ENCODE measurements around the gene SNAP29.
A peak's percentile ranks its signal among the peaks of the same experiment; 100 is the strongest.
"Not testable (repeated sequence)": the region's sequence is repeated elsewhere in the genome, so short reads cannot be mapped to it uniquely, and the experiment has no call there.

SNAP29 gene

DNA sequence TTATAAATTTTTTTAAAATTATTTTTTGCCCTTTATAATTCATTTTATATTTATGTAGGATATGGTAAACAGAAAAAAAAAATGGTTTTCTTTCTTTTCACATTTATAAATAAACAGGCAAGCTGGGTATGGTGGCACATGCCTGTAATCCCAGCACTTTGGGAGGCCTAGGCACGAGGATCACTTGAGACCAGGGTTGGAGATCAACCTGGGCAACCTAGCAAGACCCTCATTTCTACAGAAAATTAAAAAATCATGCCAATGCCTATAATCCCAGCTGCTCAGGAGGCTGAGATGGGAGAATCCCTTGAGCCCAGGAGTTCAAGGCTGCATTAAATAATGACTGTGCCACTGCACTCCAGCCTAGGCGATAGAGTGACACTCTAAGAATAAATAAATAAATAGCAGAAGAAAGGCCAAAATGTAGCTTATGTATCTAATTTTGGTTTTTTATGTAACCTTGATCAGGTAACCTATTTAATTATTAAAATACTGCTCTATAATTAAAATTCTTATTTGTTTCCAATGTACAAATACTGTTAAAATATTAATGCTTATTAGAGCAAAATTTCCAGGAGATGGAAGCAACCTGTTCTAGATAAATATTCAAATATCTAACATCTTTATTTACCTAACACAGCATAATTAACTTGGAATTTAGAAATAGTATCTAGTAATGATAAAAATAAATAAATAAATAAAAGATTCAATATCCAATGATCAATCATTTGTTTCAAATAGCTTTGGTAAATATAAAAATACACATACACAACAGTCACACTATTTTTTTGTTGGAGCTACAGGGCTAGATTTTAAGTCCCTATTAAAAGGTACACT is 21.6 kb upstream of the SNAP29 start:
- no peak for DNase-seq

DNA sequence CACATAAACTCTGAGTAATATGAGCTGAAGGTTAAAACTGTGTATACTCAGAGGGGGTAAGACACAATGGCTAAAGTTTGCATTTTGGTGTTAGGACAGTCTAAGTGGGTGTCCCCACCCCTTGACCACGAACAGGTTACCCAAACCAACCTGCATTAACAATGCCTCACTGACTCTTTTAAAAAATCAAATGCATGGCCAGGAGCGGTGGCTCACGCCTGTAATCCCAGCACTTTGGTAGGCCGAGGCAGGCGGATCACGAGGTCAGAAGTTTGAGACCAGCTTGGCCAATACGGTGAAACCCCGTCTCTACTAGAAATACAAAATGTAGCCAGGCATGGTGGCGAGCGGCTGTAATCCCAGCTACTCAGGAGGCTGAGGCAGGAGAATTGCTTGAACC is 19.5 kb upstream of the SNAP29 start:
- not testable (repeated sequence) for DNase-seq

DNA sequence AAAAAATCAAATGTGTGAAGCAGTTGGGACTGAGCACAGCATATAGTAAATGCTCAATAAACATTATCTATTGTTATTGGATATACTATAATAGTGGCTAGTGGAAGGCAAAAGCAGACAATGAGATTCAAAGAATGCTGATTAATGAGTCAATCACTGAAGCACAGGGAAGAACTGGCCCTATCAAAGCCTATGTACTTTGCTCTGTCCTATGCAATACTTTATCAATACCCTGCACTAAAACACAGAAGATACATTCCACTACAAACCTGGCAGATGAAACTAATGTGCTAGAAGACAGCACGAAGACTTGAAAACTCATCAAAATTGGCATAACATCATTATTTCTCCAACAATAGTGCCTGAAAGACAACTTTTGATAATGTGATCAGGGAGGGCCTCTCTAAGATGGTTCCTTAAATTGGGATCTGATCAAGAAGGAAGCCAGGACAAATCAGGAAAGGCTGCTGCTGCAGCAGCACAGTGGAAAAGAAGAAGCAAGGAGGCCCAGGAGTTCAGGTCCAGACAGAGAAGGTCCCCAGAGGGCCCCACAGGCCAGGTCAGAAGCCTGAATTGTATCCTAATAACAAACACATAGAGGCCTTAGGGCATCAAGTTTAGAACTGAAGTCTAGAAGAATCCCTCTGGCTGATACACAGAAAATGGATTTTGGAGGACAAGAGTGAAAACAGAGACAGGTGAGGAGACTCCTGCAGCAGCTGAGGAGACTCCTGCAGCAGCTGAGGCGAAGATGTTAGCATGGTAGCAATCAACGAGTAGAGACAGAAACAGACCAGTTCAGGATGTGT is 18.8 kb upstream of the SNAP29 start:
- DNase-seq: no peak

DNA sequence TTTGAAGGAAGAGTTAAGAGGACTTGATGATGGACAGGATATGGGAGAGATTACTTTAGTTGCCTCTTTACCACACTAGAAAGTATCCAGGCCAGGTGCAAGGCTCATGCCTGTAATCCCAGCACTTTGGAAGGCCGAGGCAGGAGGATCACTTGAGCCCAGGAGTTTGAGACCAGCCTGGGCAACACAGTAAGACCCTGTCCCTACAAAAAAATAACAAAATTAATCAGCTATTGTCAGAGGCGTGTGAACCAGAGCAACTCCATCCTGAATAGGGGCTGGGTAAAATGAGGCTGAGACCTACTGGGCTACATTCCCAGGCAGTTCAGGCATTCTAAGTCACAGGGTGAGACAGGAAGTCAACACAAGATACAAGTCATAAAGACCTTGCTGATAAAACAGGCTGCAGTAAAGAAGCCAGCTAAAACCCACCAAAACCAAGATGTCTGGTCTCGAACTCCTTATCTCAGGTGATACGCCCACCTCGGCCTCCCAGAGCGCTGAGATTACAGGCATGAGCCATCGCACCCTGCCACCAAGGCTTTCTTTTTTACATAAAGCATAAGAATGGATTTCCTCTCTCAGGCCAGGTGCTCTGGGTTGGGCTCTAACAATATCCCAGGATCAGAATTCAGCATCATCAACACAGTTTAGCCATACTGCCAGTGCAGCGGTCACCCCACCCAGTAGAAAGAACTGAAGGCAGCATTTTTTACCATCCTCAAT is 18.0 kb upstream of the SNAP29 start:
- DNase-seq: no peak

DNA sequence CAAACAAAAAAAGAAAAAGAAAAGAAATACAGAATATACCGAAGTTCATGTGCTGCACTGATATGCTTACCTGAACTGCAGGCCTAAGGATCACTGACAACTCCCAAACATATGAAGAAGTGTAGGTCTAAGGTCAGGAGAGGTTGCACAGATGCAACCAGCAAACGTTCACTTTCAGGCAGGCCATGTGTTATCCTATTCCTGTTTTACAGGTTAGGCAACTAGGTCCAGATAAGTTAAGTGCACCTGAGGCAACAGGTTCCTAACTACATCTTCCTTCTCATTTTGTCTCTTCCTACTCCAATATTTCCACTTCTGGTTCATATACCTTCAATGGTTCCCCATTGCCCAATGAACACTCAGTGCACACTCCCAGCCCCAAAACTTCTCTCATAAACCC is 15.3 kb upstream of the SNAP29 start:
- peak; percentile 64 for DNase-seq

DNA sequence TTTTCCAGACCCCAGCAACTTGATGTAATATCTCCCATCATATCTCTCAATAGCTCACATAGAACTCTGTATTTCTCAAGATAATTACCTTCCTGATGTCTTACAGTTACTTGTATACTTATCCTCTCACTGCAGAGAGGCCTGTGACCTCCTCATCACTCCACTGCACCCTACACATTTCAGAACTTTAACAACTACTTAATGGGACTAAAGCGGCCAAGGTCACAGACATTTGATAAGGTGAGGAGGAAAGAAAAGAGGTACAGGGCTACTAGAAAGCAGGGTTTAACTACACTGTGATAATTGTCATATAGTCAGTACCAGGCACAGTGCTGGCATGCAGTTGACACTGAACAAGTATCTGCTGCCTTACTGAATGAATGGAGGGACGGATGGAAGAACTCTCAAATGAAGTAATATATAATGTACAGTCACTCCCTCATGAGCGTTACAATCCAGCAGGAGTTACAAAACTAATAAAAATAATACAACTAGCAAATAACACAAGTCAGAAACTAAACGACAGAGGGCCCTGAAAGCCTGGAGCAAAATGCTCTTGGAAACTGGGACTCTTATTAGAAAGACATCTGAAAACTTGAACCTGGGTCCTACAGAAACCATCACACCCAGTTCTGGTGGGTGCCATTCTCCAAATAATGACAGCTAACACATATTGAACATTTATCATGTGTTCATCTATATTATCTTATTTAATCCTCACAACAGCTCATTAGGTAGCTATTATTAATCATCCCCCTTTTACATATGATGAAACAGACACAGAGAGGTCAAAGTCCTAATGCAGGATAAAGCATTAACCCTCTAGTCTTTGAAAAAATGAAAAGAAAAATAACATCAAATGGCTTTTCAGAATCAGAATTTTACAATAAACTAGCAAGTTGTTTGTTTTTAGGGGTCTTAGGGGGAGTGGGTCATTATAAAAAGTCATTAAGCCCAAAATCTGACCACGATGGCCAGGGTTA is 14.5 kb upstream of the SNAP29 start:
- no peak for DNase-seq

DNA sequence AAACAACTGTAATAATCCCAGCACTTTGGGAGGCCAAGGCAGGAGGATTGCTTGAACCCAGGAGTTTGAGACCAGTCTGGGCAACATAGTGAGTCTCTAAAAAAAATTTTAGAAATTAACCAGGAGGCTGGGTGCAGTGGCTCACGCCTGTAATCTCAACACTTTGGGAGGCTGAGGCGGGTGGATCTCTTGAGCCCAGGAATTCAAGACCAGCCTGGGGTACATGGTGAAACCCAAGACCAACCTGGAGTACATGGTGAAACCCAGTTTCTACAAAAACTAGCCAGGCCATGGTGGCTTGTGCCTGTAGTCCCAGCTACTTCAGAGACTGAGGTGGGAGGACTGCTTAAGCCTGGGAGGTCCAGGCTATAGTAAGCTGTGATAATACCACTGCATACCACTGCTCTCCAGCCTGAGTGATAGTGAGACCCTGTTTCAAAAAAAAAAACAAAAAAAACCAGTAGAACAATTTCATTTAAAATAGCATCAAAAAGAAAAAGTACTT is 11.4 kb upstream of the SNAP29 start:
- no peak for DNase-seq

DNA sequence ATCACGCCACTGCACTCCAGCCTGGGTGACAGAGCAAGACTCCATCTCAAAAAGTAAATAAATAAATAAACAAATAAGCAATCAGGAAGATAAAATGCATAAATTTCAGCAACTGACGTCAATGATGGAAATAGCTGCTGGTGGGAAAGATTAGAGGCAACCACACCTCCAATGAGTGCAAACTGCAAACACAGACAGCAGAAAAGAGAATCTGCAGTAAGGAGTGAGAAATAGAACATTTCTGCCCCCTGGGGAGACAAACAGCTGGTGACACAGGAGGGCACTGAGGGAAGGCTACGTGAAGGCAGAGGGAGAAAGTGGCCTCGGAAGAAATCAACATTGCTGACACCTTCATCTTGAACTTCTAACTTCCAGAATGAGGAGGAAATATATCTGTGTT is 6.7 kb upstream of the SNAP29 start:
- DNase-seq: no peak

DNA sequence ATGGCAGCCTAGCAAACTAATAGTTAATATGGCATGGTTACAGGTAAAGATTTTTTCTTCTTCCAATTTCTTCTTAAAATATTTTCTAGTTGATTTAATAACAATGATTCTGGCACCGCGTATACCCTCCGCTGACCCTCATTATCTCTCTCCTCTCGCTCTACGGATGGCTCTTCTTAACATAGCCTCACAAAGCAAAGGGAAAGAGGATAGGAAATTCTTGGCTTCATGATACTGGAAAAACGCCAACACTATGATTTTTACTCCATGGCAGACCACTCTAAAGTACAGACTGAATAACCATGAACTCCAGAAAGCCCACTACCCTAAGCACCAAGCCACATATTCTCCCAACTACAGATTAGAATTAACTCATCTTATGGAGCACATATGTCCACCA is 6.3 kb upstream of the SNAP29 start:
- no peak for DNase-seq

DNA sequence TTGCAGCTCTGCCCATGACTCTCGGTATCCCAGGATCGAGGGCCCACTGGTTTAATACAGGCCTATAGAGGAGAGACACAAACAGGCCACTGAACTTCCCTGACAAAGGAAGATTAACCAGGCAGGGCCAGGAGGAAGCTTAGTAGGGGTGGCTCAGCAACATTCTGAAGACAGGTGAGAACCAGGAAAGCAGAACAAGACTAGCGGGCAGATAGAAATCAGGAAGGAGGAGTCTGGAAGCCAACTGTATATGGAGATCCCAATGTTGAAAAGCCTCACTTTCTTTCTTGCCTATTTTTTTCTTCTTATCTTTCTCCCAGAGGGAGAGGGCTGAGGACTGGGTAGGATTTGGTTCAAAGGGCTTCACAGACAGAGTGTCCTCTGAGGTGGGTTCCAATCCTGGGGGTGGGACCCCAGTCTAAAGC is 5.6 kb upstream of the SNAP29 start:
- no peak for DNase-seq

DNA sequence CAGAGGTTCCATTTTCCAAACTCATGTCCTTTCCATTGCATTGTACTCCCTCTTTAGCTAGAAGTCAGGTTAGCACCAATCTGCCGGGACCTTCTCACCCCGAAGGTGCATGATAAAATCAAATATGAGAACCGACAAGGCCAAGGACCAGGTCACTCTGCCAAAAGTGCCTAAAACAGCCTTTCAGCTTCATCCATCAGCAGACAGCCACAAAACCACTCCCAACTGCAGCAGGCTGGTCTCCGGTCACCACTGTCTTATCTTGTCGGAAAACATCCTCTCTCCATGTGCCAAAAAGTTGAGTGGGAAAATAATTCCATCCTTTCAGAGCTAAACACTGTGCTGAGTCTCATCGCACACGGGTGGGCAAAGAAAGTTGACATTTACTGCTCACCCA is 1.6 kb upstream of the SNAP29 start:
- DNase-seq: no peak

DNA sequence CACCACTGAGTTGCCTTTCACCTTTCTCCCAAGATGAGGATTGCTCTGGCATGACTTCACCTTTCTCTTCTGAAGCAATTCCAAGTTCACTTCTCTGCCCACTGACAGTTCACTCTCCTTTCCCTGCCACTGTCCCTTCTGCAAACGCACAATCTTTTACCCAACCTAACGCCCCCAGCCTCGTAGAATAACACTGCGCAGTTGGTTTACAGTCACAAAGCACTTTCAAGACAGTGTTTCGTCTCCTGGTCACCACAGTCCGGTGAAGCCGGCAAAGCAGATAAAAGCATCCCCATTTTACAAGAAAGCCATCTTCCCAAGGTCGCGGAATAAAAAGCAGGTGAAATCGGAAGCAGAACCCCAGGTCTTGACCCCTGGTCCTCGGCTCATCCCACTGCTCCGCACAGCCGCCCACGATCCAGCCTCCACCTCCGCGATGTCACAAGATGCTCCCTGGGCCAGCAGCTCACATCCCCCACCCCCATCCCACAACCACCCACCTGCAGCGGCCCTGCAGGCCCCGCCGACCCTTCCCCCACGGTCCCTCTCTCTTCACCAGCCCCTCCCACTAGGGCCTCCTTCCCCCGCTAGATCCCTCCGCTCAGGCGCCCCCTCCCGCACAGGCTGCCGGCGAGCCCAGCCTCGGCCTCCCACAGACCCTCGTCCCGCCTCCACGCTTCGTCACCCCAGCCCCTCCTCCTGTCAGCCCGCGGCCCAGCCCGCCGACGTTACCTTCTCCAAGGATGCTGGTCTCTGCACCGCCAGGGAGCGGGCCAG is 781 bp upstream of the SNAP29 start:
- DNase-seq: peak; percentile 97

DNA sequence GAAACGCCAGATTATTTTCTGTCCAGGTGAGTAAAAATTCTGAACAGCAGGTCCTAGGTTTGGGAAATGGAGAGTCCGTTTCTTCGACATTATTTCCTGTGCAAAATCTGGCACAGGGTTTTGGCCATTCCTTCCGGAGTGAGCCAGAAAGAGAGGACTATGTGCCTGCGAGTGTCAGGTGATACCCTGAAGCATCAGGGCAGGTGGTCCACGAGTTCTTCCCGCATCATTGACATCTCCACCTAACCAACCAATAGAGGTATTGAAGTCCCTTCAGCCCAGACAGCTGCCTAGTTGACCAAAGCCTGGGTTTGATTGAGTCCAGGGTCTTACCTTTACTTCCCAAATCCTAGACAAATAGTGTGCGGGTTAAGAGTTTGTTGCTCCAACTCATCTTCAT is 808 bp downstream of the SNAP29 start:
- no peak for DNase-seq

DNA sequence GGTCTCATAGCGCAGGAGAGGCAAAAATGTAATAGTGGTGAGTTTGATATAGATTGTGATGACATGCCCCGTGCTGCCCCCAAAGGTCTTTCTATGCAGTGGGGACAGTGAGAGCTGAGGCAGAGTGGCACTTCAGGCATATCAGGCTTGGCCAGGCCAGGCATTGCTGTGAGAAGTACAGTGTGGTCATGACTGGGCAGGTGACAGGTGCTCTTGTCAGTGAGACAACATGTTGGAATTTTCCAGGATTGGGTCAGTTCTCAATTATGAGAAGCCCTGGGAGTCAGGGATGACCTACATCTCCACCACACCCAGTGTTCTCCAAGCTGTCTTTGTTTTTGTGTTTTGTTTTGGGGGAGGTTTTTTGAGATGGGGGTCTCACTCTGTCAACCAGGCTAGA is 3.7 kb downstream of the SNAP29 start:
- DNase-seq: no peak

DNA sequence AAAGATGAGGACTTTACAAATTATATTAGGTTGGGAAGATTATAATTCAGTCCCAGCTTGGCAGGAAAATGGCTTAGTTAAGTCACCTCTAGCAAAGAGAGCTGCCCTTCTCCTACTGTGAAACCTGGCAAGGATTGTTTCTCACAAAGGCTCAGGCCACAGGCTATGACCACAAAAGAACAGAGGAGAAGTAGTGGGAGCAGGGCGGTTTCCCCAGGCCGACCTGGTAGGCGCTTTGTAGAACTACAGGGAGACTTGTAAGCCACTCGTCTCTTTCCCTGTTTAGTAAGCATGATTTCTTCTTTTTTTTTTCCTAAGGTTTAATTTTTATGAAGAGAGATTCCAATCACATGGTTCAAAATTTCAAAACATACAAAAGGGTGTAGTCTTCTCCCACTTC is 4.6 kb downstream of the SNAP29 start:
- DNase-seq: no peak

DNA sequence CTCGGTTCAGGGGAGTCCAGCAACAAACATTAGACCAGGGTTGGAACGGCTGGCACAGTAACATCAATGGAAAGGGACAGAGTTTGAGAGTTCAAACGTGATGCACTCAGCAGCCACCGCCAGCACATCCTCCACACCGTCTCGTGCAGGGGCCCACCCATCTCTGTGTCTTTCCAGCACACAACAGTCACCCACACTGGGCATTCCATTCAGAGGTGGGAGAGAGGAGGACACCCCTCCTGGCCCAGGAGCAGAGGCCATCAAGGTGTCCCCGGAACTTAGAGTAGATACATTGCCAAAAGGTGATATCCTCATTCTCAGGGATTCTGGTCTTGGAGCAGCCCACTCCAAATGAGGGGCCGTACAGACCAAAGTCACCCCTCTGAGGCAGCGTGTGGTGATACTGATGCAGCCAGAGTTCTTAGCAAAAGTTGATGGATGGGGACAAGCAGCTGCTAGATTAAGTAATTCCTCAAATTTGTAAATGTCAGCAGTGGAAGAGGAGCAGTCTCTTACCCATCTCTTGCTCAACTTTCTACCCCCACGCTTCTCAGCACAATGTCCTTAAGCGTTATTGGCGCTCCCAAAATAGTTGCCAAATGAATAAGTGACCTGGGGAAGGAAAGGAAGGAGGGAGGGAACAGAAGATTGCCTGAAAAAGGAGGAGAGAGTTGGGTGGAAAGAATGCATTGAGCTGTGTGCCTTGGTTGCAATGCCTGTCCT is 5.5 kb downstream of the SNAP29 start:
- DNase-seq: no peak

DNA sequence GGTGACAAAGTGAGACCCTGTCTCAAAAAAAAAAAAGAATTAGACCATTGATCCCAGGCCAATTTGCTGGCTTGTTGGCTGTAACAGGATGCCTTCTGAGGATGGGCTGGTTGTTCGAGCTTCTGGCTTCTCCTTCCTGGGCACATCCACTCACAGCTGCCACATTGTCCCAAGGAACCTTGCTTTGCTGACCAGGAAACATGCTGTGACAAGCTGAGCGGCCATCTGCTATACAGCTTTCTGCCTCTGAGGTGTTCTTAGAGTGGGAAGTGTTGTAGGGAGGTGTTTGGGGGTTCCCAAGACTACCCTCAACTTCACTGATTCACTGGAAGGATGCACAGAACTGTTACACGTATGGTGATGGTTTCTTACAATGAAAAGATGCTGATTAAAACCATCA is 6.5 kb downstream of the SNAP29 start:
- DNase-seq: no peak

DNA sequence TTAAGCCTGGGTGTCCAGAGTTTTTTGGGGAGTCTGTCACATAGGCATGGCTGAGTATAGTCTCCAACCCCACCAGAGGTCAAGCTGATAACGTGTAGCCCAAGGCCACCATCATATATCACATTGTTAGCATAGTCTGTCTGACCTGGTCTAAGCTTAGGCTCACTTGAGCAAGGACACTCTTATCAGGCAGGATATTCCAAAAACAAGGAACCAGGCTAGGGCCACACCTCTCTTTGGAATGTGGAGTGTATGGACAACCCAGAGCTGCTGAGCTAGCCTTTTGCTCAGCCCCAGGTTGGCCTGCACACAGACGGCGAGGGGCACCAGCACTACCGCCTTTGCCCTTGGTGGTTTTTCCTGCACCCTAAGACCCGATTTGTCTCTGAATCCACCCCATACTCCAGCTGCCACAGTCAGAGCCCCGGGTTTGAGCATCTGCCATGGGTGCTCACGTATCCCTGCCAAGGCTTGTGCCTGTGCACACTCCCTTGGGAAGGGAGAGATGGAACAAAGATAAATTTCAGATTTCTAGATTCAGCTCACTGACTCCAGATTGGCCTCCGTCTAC is 7.2 kb downstream of the SNAP29 start:
- no peak for DNase-seq

DNA sequence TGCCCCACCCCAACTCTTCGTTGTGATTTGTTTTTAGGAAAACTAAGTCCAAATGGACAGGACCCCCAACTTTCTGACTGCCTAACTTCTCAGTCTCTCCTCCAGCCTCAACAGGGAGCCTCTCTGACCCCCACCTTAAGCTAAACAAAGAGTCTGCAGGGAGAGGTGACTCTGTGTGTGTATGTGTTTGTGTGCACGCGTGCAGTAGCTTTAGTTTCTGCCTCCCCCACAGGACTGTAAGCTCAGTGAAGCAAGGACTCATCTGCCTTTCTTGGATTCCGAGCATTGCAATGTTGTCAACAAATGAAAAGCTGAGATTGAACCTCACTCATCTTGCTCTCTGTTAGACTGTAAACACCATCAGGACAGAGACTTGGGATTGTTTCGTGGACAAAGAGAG is 7.9 kb downstream of the SNAP29 start:
- no peak for DNase-seq

All from islet precursor cell (in vitro differentiated cells).